ENCODE measurements around the gene DYNC1LI2.

DNA sequence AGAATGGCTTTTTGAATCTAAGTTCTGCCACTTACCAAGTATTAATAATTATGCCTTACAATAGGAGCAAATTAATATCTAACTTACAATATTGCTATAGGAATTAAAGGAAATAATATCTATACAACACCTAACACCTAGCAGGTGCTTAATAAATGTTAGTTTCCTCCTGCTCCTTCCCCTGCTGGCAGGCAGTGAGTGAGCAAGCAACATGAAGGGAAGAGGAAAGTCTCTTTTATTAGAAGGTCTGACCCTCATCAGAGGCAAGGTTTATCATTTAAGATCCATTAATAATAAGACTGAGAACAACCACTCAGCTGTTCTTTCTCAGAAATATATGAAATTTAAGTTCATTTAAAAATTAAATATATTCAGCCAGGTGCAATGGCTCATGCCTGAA lies 6.7 kb upstream of the DYNC1LI2 start:
- TF ChIP-seq, protein P1, sequence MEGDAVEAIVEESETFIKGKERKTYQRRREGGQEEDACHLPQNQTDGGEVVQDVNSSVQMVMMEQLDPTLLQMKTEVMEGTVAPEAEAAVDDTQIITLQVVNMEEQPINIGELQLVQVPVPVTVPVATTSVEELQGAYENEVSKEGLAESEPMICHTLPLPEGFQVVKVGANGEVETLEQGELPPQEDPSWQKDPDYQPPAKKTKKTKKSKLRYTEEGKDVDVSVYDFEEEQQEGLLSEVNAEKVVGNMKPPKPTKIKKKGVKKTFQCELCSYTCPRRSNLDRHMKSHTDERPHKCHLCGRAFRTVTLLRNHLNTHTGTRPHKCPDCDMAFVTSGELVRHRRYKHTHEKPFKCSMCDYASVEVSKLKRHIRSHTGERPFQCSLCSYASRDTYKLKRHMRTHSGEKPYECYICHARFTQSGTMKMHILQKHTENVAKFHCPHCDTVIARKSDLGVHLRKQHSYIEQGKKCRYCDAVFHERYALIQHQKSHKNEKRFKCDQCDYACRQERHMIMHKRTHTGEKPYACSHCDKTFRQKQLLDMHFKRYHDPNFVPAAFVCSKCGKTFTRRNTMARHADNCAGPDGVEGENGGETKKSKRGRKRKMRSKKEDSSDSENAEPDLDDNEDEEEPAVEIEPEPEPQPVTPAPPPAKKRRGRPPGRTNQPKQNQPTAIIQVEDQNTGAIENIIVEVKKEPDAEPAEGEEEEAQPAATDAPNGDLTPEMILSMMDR (IDR thresholded peaks at IDR 0.05), result no peak
- TF ChIP-seq POLR2A (IDR thresholded peaks at IDR 0.05), result no peak
